GM12892 (cell line): ENCODE results near the gene TTC28.

ENCODE experiments used
- POLR2A ChIP-seq: IDR thresholded peaks from 2 replicates; pipeline ENCODE4 v1.6.1; 2011; ENCODE audit warnings: low read depth, low read length, control low read depth
- POLR2AphosphoS5 ChIP-seq: IDR thresholded peaks from 2 replicates; pipeline ENCODE4 v1.6.1; 2011; ENCODE audit warnings: low read depth, low read length, control low read depth
- TAF1 ChIP-seq: IDR thresholded peaks from 2 replicates; pipeline ENCODE4 v1.6.1; 2011; ENCODE audit warnings: low read depth, mild to moderate bottlenecking, control low read depth, low read length, borderline replicate concordance

DNA sequence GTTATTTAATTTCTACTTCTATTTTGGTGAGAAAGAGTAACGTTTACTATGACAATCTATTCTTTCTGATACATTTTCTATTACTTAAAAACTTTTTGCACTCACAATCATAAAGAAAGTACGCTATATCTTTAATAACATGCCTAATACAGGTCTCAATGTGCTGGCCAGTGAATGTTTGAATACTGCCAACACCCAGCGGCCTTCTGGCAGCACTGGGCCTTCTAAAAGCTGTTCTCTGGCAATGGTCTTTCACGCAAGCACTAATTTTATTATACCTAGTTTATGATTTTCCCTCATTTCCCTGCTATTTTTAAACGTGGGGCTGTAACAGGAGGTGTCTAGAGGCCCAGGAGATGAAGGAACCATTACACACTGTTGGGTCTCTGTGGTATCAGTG is 410.8 kb downstream of the TTC28 start:
- TF ChIP-seq POLR2A (no peak), POLR2AphosphoS5 (no peak), TAF1 (no peak)
